ENCODE measurements around the gene TRMT2A.

- TF ChIP-seq, protein P1, sequence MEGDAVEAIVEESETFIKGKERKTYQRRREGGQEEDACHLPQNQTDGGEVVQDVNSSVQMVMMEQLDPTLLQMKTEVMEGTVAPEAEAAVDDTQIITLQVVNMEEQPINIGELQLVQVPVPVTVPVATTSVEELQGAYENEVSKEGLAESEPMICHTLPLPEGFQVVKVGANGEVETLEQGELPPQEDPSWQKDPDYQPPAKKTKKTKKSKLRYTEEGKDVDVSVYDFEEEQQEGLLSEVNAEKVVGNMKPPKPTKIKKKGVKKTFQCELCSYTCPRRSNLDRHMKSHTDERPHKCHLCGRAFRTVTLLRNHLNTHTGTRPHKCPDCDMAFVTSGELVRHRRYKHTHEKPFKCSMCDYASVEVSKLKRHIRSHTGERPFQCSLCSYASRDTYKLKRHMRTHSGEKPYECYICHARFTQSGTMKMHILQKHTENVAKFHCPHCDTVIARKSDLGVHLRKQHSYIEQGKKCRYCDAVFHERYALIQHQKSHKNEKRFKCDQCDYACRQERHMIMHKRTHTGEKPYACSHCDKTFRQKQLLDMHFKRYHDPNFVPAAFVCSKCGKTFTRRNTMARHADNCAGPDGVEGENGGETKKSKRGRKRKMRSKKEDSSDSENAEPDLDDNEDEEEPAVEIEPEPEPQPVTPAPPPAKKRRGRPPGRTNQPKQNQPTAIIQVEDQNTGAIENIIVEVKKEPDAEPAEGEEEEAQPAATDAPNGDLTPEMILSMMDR (IDR thresholded peaks at IDR 0.05; ENCODE audit: borderline replicate concordance, extremely low read depth, low read length, poor library complexity, severe bottlenecking): no peak
- no peak for TF ChIP-seq EZH2 (IDR thresholded peaks at IDR 0.05; ENCODE audit: borderline replicate concordance, low read depth, low read length, severe bottlenecking)
Measured at GRCh38 chr22:20138417-20138738, 21.4 kb upstream of the TRMT2A start.
